Epithelial cell of esophagus (primary cell): ENCODE data around the gene GTF2H3.

Experiments used
- DNase-seq: peaks from one replicate; pipeline ENCODE4 v3.0.0; 2010; ENCODE audit warnings: low read depth
- H3K4me3 ChIP-seq: 2 replicates; pipeline ENCODE4 v1.5.1; 2011; ENCODE audit warnings: mild to moderate bottlenecking, low read length, control low read depth
- TF ChIP-seq, protein P1 (sequence below): IDR thresholded peaks from 2 replicates; pipeline ENCODE4 v1.5.1; 2011; ENCODE audit warnings: low read depth, mild to moderate bottlenecking, low read length, control low read depth, inconsistent platforms; ENCODE audit not compliant: insufficient read depth; ENCODE audit errors: missing control alignments

Gene GTF2H3

DNA sequence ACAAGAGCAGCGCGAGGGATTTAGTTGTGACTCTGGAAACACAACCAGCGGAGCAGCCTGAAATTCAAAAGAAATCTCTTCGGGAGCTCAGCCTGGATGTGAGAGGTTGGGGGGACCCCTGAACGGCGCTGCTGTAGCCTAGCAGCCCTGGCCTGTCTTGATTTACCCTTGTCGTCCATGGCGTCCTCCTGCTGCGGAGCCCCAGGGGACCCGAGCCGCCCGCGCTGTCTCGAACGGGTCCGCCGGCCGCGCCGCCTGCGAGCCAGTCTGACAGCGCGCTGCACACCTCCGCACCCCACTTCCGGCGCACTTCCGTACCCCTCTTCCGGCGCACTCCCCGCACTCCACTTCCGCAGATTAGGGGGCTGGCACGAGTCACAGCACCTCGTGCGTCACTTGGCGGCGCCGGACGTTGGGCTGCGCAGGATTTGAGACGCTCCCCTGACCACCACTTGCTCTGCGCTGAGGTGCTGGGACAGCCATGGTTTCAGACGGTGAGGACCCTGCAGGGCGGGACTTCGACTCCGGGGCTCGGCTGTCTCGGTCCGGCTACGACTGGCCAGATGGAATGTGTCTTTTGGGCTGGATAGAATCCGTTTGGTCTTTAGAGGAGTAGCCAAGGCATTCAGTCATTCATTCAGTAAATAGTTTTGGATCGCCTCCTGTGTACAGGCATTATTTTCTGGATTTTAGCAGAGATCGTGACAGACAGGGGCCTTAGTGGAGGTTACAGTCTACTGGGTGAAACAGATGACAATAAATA is at the start of gene GTF2H3, which contains the start of gene EIF2B1:
Gene GTF2H3, plus strand, starts transcription at position 451 of the 763 bp plus-strand sequence. Its CDS starts 31 bp downstream, at position 482.
Gene EIF2B1, minus strand, starts transcription at position 308 of the 763 bp plus-strand sequence. Its CDS starts 129 bp downstream, at position 179.
- peak within 1 kb of the TSS; percentile 62 for H3K4me3 ChIP-seq
- peak; percentile 98 for DNase-seq
- TF ChIP-seq, protein P1, sequence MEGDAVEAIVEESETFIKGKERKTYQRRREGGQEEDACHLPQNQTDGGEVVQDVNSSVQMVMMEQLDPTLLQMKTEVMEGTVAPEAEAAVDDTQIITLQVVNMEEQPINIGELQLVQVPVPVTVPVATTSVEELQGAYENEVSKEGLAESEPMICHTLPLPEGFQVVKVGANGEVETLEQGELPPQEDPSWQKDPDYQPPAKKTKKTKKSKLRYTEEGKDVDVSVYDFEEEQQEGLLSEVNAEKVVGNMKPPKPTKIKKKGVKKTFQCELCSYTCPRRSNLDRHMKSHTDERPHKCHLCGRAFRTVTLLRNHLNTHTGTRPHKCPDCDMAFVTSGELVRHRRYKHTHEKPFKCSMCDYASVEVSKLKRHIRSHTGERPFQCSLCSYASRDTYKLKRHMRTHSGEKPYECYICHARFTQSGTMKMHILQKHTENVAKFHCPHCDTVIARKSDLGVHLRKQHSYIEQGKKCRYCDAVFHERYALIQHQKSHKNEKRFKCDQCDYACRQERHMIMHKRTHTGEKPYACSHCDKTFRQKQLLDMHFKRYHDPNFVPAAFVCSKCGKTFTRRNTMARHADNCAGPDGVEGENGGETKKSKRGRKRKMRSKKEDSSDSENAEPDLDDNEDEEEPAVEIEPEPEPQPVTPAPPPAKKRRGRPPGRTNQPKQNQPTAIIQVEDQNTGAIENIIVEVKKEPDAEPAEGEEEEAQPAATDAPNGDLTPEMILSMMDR: no peak

- TF ChIP-seq, protein P1: no peak
- no peak for DNase-seq
- H3K4me3 ChIP-seq: no peak overlapping the region
These were observed 41.7 kb upstream of the GTF2H3 start for GRCh38 chr12:123591702-123592481.

GRCh38 chr12:123595729-123596128 is 37.9 kb upstream of the GTF2H3 start:
- TF ChIP-seq, protein P1: no peak
- H3K4me3 ChIP-seq: no peak overlapping the region
- DNase-seq: no peak

GRCh38 chr12:123597100-123597499 is 36.5 kb upstream of the GTF2H3 start:
- TF ChIP-seq, protein P1: no peak
- H3K4me3 ChIP-seq: no peak overlapping the region
- no peak for DNase-seq

DNA sequence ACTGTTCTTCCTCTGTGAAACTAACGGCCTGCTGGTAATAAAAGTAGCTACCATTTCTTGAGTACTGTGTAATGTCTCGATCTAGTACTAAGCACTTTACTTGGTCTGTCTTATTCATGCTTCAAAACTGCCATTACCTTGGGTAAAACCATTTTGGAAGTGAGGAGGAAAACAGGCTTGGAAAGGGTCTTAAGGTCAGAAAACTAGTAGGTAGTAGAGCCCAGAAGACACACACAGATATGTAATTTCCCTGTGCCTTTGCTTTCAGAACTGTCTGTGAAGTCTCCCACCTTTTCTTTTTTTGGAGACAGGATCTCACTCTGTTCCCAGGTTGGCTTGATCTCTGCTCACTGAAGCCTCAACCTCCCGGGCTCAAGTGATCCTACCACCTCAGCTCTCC is 35.1 kb upstream of the GTF2H3 start:
- H3K4me3 ChIP-seq: no peak overlapping the region
- DNase-seq: no peak
- TF ChIP-seq, protein P1: no peak

GRCh38 chr12:123599310-123599709 is 34.3 kb upstream of the GTF2H3 start:
- TF ChIP-seq, protein P1: no peak
- DNase-seq: no peak
- no peak overlapping the region for H3K4me3 ChIP-seq
